Neutrophil (primary cell): ENCODE data around the gene KHNYN.
A peak's percentile ranks its signal among the peaks of the same experiment; 100 is the strongest.

ENCODE experiments used
- H3K27ac ChIP-seq: fragments of 200-600 bp; sonication (generic); 2 replicates; pipeline ENCODE4 v1.5.1; 2016; ENCODE audit warnings: mild to moderate bottlenecking, moderate library complexity
- H3K27me3 ChIP-seq: fragments of 200-600 bp; sonication (generic); 2 replicates; pipeline ENCODE4 v1.6.0; 2016; ENCODE audit warnings: mild to moderate bottlenecking
- H3K36me3 ChIP-seq: fragments of 200-600 bp; sonication (generic); 2 replicates; pipeline ENCODE4 v1.5.1; 2017
- H3K4me1 ChIP-seq, 2 experiments: fragments of 200-600 bp in 1 of 2; sonication (generic) in 1 of 2; 1 replicate in 1 of 2; 2 replicates in 1 of 2; pipeline versions ENCODE4 v1.5.1 to v1.6.1; 2013 to 2016; ENCODE audit warnings: low read depth in 1 of 2, low read length in 1 of 2, mild to moderate bottlenecking in 1 of 2, moderate library complexity in 1 of 2; ENCODE audit not compliant: control insufficient read depth in 1 of 2, insufficient read depth in 1 of 2
- H3K4me3 ChIP-seq, 2 experiments: fragments of 200-600 bp in 1 of 2; sonication (generic) in 1 of 2; 1 replicate in 1 of 2; 2 replicates in 1 of 2; pipeline ENCODE4 v1.5.1; 2013 to 2016; ENCODE audit warnings: low read depth in 1 of 2, low read length in 1 of 2, mild to moderate bottlenecking in 1 of 2, moderate library complexity in 1 of 2
- H3K9me3 ChIP-seq: fragments of 200-600 bp; sonication (generic); 2 replicates; pipeline ENCODE4 v1.5.1; 2016
- CTCF ChIP-seq: fragments of 200-600 bp; sonication (generic); IDR thresholded peaks from 2 replicates; pipeline ENCODE4 v1.5.1; 2016; ENCODE audit warnings: antibody characterized with exemption

The KHNYN gene

GRCh38 chr14:24392325-24393091 lies 37.2 kb upstream of the KHNYN start:
- H3K27ac ChIP-seq = no peak overlapping the region
- peaks cover 15 to 28% of the 10 kb centered on the region in 2 experiments for H3K4me1 ChIP-seq
- no peaks in the 10 kb centered on the region for H3K36me3 ChIP-seq
- H3K27me3 ChIP-seq = no peaks in the 10 kb centered on the region
- no peak for TF ChIP-seq CTCF
- no peaks in the 10 kb centered on the region for H3K9me3 ChIP-seq
- no peak overlapping the region for H3K4me3 ChIP-seq

DNA sequence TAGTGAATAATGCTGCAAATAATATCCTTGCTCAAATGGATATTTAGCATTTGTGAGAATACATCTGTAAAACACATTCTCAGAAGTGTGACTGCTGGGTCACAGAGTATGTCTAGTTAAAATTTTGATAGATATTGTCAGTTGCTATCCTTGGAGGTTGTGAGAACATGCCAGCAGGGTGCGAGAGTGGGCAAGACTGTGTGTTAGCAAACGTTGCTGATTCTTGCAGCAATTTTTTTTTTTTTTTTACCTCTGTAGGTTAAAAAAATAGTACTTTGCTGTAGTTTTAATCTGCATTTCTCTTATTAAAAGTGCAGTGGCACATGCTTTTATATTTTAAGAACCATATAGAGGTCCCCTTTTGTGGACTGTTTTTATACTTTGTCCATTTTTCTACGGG lies 35.5 kb upstream of the KHNYN start:
- Histone ChIP-seq H3K27ac (no peak overlapping the region), H3K27me3 (peaks cover 13% of the 10 kb centered on the region), H3K4me1 (peaks cover 13 to 30% of the 10 kb centered on the region in 2 experiments), H3K4me3 (no peak overlapping the region), H3K9me3 (no peaks in the 10 kb centered on the region), H3K36me3 (no peaks in the 10 kb centered on the region)
- no peak for TF ChIP-seq CTCF

DNA sequence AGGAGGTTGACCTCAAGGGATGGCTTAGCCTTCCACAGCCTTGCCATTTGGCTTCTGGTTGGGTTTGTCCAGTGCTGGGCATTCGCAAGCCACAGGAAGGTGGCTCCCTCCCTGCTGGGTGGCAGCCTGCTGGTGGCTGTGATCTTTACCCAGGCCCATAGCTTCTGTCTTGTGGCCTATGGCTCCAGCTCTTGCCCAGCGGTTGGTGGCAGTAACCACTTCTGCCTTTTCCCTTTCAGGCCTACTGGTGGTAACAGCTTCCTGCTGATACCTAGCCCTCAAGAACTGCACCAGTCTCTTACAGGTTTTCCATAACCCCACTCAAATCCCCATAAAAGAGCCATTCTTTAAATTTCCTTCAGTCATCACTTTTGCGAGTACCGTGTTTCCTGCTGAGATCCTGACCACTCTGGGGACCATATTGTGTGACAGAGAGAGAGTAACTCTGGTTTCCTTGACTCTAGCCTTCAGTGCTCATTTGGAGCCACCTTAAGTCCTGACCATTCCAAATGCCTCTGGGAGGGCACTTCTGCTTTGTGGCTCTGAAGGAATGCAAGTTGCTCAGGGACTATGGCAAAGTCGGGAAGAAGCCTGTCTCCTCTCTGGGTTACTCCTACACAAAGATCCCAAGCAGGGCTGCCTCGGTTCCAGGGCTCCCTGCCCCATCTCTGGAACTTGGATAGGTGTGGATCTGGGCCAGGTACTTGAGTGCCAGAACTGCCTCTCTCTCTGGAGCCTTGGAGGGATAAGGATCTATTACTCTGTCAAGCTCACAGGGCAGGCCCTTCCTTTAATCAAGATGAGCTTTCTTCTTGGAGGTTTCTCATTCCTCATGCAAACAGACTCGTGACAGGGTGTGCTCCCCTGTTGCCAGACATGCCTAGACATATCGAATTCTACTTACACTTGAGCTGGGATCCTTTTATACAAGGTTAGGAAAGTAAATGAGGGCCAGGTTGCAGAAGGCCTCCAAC lies 33.9 kb upstream of the KHNYN start:
- Histone ChIP-seq H3K4me3 (no peak overlapping the region), H3K36me3 (no peaks in the 10 kb centered on the region), H3K27ac (no peak overlapping the region), H3K9me3 (no peaks in the 10 kb centered on the region), H3K27me3 (peaks cover 21% of the 10 kb centered on the region), H3K4me1 (peaks cover 6 to 19% of the 10 kb centered on the region in 2 experiments)
- no peak for TF ChIP-seq CTCF

DNA sequence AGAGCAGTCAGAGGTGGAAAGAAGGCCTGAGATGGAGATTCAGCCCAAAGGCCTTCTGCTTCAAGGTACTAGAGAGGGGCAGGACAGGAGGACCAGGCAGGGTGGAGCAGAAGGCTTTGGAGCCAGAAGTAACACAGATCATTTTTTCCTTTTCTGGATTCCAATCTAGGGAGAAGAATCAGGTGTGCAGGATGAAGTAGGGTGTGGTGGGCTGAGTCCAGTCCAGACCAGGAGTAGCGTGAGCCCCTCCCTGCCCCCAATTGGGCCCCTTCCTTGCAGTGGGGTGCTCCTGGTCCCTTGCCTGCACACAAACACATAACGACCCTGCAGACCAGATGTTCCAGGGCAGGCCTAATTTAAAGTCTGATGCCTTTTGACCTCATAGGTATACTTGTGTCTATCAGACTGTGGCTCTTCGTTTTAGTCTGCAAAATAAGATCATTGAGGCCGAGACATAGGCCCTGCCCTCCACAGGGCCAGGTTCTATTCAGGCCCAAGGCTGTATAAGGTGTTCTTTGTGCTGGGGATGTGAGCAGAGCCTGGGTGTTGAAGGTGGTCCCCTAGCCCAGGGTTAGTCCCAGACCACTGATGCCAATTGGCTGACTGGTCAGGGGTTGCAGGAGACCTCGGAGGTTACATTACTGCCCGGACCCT lies 32.0 kb upstream of the KHNYN start:
- no peaks in the 10 kb centered on the region for H3K9me3 ChIP-seq
- no peak for TF ChIP-seq CTCF
- peaks cover 21% of the 10 kb centered on the region for H3K27me3 ChIP-seq
- no peaks in the 10 kb centered on the region for H3K36me3 ChIP-seq
- H3K27ac ChIP-seq = no peak overlapping the region
- H3K4me1 ChIP-seq = peaks cover 6 to 13% of the 10 kb centered on the region in 2 experiments
- H3K4me3 ChIP-seq = no peak overlapping the region

GRCh38 chr14:24398293-24398652 lies 31.5 kb upstream of the KHNYN start:
- H3K4me3 ChIP-seq = peak overlapping the region in 1 of 2 experiments; percentile 51

More at GRCh38 chr14:24398293-24398652, 31.5 kb upstream of the KHNYN start:
- H3K9me3 ChIP-seq = no peaks in the 10 kb centered on the region
- H3K27me3 ChIP-seq = peaks cover 21% of the 10 kb centered on the region
- peaks cover 6 to 13% of the 10 kb centered on the region in 2 experiments for H3K4me1 ChIP-seq
- no peak for TF ChIP-seq CTCF
- H3K36me3 ChIP-seq = no peaks in the 10 kb centered on the region
- H3K27ac ChIP-seq = no peak overlapping the region
